GM12891 (cell line): ENCODE measurements around the gene COG5.

Experiments used
- POLR2A ChIP-seq: IDR thresholded peaks from 2 replicates; pipeline ENCODE4 v1.6.1; 2011; ENCODE audit warnings: low read depth, low read length, control low read depth
- TAF1 ChIP-seq: IDR thresholded peaks from 2 replicates; pipeline ENCODE4 v1.6.1; 2011; ENCODE audit warnings: low read depth, low read length, control low read depth

- TF ChIP-seq POLR2A (no peak), TAF1 (no peak)
These were observed 293.9 kb downstream of the COG5 start for GRCh38 chr7:107269790-107270189.
